ENCODE measurements around the gene VPS16.
"Not testable (repeated sequence)": the region's sequence is repeated elsewhere in the genome, so short reads cannot be mapped to it uniquely, and the experiment has no call there.

Gene VPS16

GRCh38 chr20:2894221-2894620 is 53.7 kb downstream of the VPS16 start:
- H3K4me3 ChIP-seq (ENCODE audit: low read length): no peak overlapping the region
- H4K20me1 ChIP-seq (ENCODE audit: control insufficient read depth, insufficient read depth, low read depth, low read length): no peaks in the 10 kb centered on the region
- no peak overlapping the region for H3K27ac ChIP-seq (ENCODE audit: low read depth, low read length)
- H3K4me2 ChIP-seq (ENCODE audit: low read length): no peak overlapping the region
- H3K4me1 ChIP-seq (ENCODE audit: control insufficient read depth, low read length): peaks cover under 1% of the 10 kb centered on the region
- peaks cover 5% of the 10 kb centered on the region; the same call in 1 of the 2 replicates for H3K9me3 ChIP-seq (ENCODE audit: control insufficient read depth, insufficient read depth, low read length)
- H3K9me2 ChIP-seq (replicated peaks; ENCODE audit: control insufficient read depth, low read length): no peaks in the 10 kb centered on the region
- H3F3A ChIP-seq (ENCODE audit: control insufficient read depth, insufficient read depth): no peaks in the 10 kb centered on the region
- peaks cover 25% of the 10 kb centered on the region for H3K36me3 ChIP-seq (ENCODE audit: control insufficient read depth, low read length)
- H3K79me2 ChIP-seq (ENCODE audit: control insufficient read depth, low read length): peaks cover 92% of the 10 kb centered on the region
- H3K27me3 ChIP-seq (ENCODE audit: control insufficient read depth, low read length): no peaks in the 10 kb centered on the region
- TF ChIP-seq EZH2phosphoT487 (IDR thresholded peaks at IDR 0.05; ENCODE audit: borderline replicate concordance, low read length): no peak
- TF ChIP-seq CTCF (IDR thresholded peaks at IDR 0.05; ENCODE audit: low read depth, low read length, poor library complexity, severe bottlenecking): no peak

DNA sequence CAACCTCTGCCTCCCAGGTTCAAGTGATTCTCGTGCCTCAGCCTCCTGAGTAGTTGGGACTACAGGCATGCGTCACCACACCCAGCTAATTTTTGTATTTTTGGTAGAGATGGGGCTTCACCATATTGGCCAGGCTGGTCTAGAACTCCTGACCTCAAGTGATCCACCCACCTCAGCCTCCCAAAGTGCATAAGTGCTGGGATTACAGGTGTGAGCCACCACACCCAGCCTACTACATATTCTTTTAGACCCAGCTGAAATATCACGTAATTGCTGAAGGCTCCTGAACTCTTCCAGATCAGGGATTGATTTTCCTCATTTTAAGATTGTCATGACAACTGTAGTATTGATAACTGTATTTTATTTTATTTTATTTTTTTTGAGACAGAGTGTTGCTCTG is 54.6 kb downstream of the VPS16 start:
- not testable (repeated sequence) for H3K4me2 ChIP-seq (ENCODE audit: low read length); H3F3A ChIP-seq (ENCODE audit: control insufficient read depth, insufficient read depth); H3K9me3 ChIP-seq (ENCODE audit: control insufficient read depth, insufficient read depth, low read length); H4K20me1 ChIP-seq (ENCODE audit: control insufficient read depth, insufficient read depth, low read depth, low read length); H3K9me2 ChIP-seq (replicated peaks; ENCODE audit: control insufficient read depth, low read length); H3K4me3 ChIP-seq (ENCODE audit: low read length); H3K27ac ChIP-seq (ENCODE audit: low read depth, low read length); H3K27me3 ChIP-seq (ENCODE audit: control insufficient read depth, low read length)
- peaks cover 25% of the 10 kb centered on the region for H3K36me3 ChIP-seq (ENCODE audit: control insufficient read depth, low read length)
- peaks cover 91% of the 10 kb centered on the region for H3K79me2 ChIP-seq (ENCODE audit: control insufficient read depth, low read length)
- peaks cover 10% of the 10 kb centered on the region for H3K4me1 ChIP-seq (ENCODE audit: control insufficient read depth, low read length)

GRCh38 chr20:2899243-2899642 is 58.7 kb downstream of the VPS16 start:
- Histone ChIP-seq H3K36me3 (ENCODE audit: control insufficient read depth, low read length) (peaks cover 3% of the 10 kb centered on the region), H3K9me3 (ENCODE audit: control insufficient read depth, insufficient read depth, low read length) (peaks cover 3% of the 10 kb centered on the region; the same call in 1 of the 2 replicates), H3K27me3 (ENCODE audit: control insufficient read depth, low read length) (no peaks in the 10 kb centered on the region), H3K27ac (ENCODE audit: low read depth, low read length) (no peak overlapping the region), H4K20me1 (ENCODE audit: control insufficient read depth, insufficient read depth, low read depth, low read length) (no peaks in the 10 kb centered on the region), H3K4me1 (ENCODE audit: control insufficient read depth, low read length) (peaks cover 27% of the 10 kb centered on the region), H3F3A (ENCODE audit: control insufficient read depth, insufficient read depth) (0 out of 2 replicates have a peak, but pooled peaks cover 4% of the 10 kb centered on the region), H3K4me3 (ENCODE audit: low read length) (no peak overlapping the region), H3K4me2 (ENCODE audit: low read length) (no peak overlapping the region), H3K9me2 (replicated peaks; ENCODE audit: control insufficient read depth, low read length) (no peaks in the 10 kb centered on the region), H3K79me2 (ENCODE audit: control insufficient read depth, low read length) (peaks cover 79% of the 10 kb centered on the region)
- TF ChIP-seq EZH2phosphoT487 (IDR thresholded peaks at IDR 0.05; ENCODE audit: borderline replicate concordance, low read length) (no peak), CTCF (IDR thresholded peaks at IDR 0.05; ENCODE audit: low read depth, low read length, poor library complexity, severe bottlenecking) (no peak)

- H4K20me1 ChIP-seq (ENCODE audit: control insufficient read depth, insufficient read depth, low read depth, low read length): no peaks in the 10 kb centered on the region
- H3F3A ChIP-seq (ENCODE audit: control insufficient read depth, insufficient read depth): 0 out of 2 replicates have a peak, but pooled peaks cover 4% of the 10 kb centered on the region
- no peaks in the 10 kb centered on the region for H3K36me3 ChIP-seq (ENCODE audit: control insufficient read depth, low read length)
- H3K4me3 ChIP-seq (ENCODE audit: low read length): peak overlapping the region; percentile 44
- peaks cover 27% of the 10 kb centered on the region for H3K4me1 ChIP-seq (ENCODE audit: control insufficient read depth, low read length)
- H3K27ac ChIP-seq (ENCODE audit: low read depth, low read length): peak overlapping the region; percentile 39
- H3K9me3 ChIP-seq (ENCODE audit: control insufficient read depth, insufficient read depth, low read length): no peaks in the 10 kb centered on the region
- H3K9me2 ChIP-seq (replicated peaks; ENCODE audit: control insufficient read depth, low read length): no peaks in the 10 kb centered on the region
- no peaks in the 10 kb centered on the region for H3K27me3 ChIP-seq (ENCODE audit: control insufficient read depth, low read length)
- H3K4me2 ChIP-seq (ENCODE audit: low read length): peak overlapping the region; percentile 46
- TF ChIP-seq CTCF (IDR thresholded peaks at IDR 0.05; ENCODE audit: low read depth, low read length, poor library complexity, severe bottlenecking) (no peak), EZH2phosphoT487 (IDR thresholded peaks at IDR 0.05; ENCODE audit: borderline replicate concordance, low read length) (no peak)
- peaks cover 67% of the 10 kb centered on the region for H3K79me2 ChIP-seq (ENCODE audit: control insufficient read depth, low read length)
Measured at GRCh38 chr20:2900845-2901592, 60.5 kb downstream of the VPS16 start.
